Osteoblast (primary cell): Measurements from ENCODE around the gene SPAG8. TPM values are rescaled to one million over a fixed set of nuclear protein-coding genes. Genes with fewer than 3 reads are reported as not detected.
A peak's percentile ranks its signal among the peaks of the same experiment; 100 is the strongest.

Source experiments
- DNase-seq: peaks from one replicate; pipeline ENCODE4 v3.0.0; 2011; ENCODE audit warnings: low spot score, mixed read lengths; ENCODE audit not compliant: insufficient read length; ENCODE audit errors: missing footprints
- H2AFZ ChIP-seq: 2 replicates; pipeline ENCODE4 v1.6.0; 2011; ENCODE audit warnings: mild to moderate bottlenecking, low read length
- H3K27ac ChIP-seq: 2 replicates; pipeline ENCODE4 v1.5.1; 2011; ENCODE audit warnings: mild to moderate bottlenecking, low read depth, low read length, moderate library complexity
- H3K27me3 ChIP-seq: 2 replicates; pipeline ENCODE4 v1.6.0; 2012; ENCODE audit warnings: mild to moderate bottlenecking, control low read depth, inconsistent platforms, low read length, moderate library complexity; ENCODE audit not compliant: insufficient read depth
- H3K36me3 ChIP-seq: 2 replicates; pipeline ENCODE4 v1.5.1; 2011; ENCODE audit warnings: mild to moderate bottlenecking, low read length, control low read depth, moderate library complexity; ENCODE audit not compliant: insufficient read depth
- H3K4me1 ChIP-seq: 2 replicates; pipeline ENCODE4 v1.5.1; 2011; ENCODE audit warnings: mild to moderate bottlenecking, low read length, control low read depth, moderate library complexity; ENCODE audit not compliant: insufficient read depth
- H3K4me2 ChIP-seq: 2 replicates; pipeline ENCODE4 v1.6.0; 2011; ENCODE audit warnings: mild to moderate bottlenecking, low read length; ENCODE audit not compliant: insufficient read depth
- H3K4me3 ChIP-seq: fragments of 200-600 bp; sonication (generic); 3 replicates; pipeline ENCODE4 v1.5.1; 2012; ENCODE audit warnings: mild to moderate bottlenecking, low read length, inconsistent platforms; ENCODE audit not compliant: insufficient read depth
- H3K79me2 ChIP-seq: 2 replicates; pipeline ENCODE4 v1.6.0; 2012; ENCODE audit warnings: mild to moderate bottlenecking, low read length, control low read depth, inconsistent platforms; ENCODE audit not compliant: insufficient read depth
- H3K9me3 ChIP-seq: 2 replicates; pipeline ENCODE4 v1.5.1; 2011; ENCODE audit warnings: low read depth, low read length, control low read depth
- H4K20me1 ChIP-seq: 2 replicates; pipeline ENCODE4 v1.6.0; 2012; ENCODE audit warnings: mild to moderate bottlenecking, low read length, control low read depth; ENCODE audit not compliant: insufficient read depth
- total RNA-seq: library from RNA; depleted of rRNA; stranded (reverse); fragments of >200 nt; gene quantifications from 2 replicates; pipeline ENCODE4 v1.2.3, GENCODE V29; 2012
- TF ChIP-seq, protein P1 (sequence below): IDR thresholded peaks from 2 replicates; pipeline ENCODE4 v1.5.1; 2011; ENCODE audit warnings: mild to moderate bottlenecking, low read depth, low read length, moderate library complexity; ENCODE audit errors: extremely low read depth

The SPAG8 gene
- total RNA-seq, 1 donor, result 2.2 TPM

- Histone ChIP-seq H3K36me3 (no peaks in the 10 kb centered on the region), H2AFZ (no peak overlapping the region), H3K79me2 (peaks cover 6% of the 10 kb centered on the region), H3K27ac (no peak overlapping the region), H3K9me3 (no peaks in the 10 kb centered on the region), H3K4me3 (no peak overlapping the region), H3K4me2 (no peak overlapping the region), H3K27me3 (no peaks in the 10 kb centered on the region), H4K20me1 (no peaks in the 10 kb centered on the region), H3K4me1 (peaks cover 18% of the 10 kb centered on the region)
- no peak for DNase-seq
- TF ChIP-seq, protein P1, sequence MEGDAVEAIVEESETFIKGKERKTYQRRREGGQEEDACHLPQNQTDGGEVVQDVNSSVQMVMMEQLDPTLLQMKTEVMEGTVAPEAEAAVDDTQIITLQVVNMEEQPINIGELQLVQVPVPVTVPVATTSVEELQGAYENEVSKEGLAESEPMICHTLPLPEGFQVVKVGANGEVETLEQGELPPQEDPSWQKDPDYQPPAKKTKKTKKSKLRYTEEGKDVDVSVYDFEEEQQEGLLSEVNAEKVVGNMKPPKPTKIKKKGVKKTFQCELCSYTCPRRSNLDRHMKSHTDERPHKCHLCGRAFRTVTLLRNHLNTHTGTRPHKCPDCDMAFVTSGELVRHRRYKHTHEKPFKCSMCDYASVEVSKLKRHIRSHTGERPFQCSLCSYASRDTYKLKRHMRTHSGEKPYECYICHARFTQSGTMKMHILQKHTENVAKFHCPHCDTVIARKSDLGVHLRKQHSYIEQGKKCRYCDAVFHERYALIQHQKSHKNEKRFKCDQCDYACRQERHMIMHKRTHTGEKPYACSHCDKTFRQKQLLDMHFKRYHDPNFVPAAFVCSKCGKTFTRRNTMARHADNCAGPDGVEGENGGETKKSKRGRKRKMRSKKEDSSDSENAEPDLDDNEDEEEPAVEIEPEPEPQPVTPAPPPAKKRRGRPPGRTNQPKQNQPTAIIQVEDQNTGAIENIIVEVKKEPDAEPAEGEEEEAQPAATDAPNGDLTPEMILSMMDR, result no peak
Measured at GRCh38 chr9:35834260-35835215, 22.5 kb upstream of the SPAG8 start.

DNA sequence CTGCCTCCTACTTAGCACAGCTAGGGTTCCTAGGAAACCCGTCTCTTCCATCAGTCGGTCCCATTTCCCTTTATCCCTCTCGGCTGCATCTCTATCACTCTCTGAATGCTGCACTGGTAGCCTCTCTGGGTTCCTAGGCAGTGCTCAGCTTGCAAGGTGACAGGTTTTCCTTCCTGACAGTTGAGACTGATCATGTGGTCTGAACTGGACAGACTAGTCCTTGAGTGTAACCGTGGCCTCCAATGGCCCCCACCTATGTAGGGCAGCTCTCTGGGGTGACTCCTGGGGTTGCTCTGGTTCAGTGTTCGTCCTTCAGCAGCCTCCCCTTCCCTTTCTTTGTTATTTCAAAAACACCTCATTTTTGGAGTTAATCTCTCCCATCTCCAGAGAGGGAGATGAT, 20.8 kb upstream of the SPAG8 start:
- H2AFZ ChIP-seq, result no peak overlapping the region
- no peak overlapping the region for H3K4me3 ChIP-seq
- no peak overlapping the region for H3K4me2 ChIP-seq
- H3K79me2 ChIP-seq, result peaks cover 6% of the 10 kb centered on the region
- H3K36me3 ChIP-seq, result no peaks in the 10 kb centered on the region
- TF ChIP-seq, protein P1, result no peak
- peaks cover 23% of the 10 kb centered on the region for H3K4me1 ChIP-seq
- no peak overlapping the region for H3K27ac ChIP-seq
- no peak for DNase-seq
- H4K20me1 ChIP-seq, result no peaks in the 10 kb centered on the region
- H3K9me3 ChIP-seq, result no peaks in the 10 kb centered on the region
- H3K27me3 ChIP-seq, result no peaks in the 10 kb centered on the region

DNA sequence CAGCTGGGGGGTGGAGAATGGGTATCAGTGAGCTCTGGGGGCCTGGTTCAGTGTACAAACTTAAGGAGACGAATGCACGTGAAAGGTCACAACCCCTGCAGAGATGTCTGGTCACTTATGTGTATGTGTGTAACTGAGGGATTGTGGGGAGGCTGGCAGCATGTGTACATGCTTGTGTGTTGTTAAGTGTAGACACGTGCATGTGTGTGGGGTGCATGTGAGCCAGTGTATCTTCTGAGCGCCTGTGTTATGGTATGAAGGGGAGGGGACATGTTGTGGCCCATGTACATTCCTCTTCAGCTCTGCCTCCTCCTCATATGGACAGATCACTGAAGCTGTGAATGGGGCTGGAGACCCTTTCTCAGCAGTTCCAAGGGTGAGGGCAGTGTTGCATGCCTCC, 19.0 kb upstream of the SPAG8 start:
- TF ChIP-seq, protein P1, result no peak
- H4K20me1 ChIP-seq, result no peaks in the 10 kb centered on the region
- H2AFZ ChIP-seq, result no peak overlapping the region
- H3K27ac ChIP-seq, result no peak overlapping the region
- peaks cover 6% of the 10 kb centered on the region for H3K79me2 ChIP-seq
- no peaks in the 10 kb centered on the region for H3K9me3 ChIP-seq
- no peak overlapping the region for H3K4me2 ChIP-seq
- DNase-seq, result no peak
- no peak overlapping the region for H3K4me3 ChIP-seq
- H3K4me1 ChIP-seq, result peaks cover 37% of the 10 kb centered on the region
- H3K36me3 ChIP-seq, result no peaks in the 10 kb centered on the region
- H3K27me3 ChIP-seq, result no peaks in the 10 kb centered on the region

GRCh38 chr9:35829764-35830096, 17.7 kb upstream of the SPAG8 start:
- H3K4me1 ChIP-seq, result peaks cover 37% of the 10 kb centered on the region
- DNase-seq, result peak; percentile 79
- H2AFZ ChIP-seq, result peak overlapping the region; percentile 75
- peak overlapping the region; percentile 65 for H3K27ac ChIP-seq
- TF ChIP-seq, protein P1, result no peak
- H3K4me2 ChIP-seq, result peak overlapping the region; percentile 88
- no peaks in the 10 kb centered on the region for H4K20me1 ChIP-seq
- H3K79me2 ChIP-seq, result peaks cover 6% of the 10 kb centered on the region
- no peaks in the 10 kb centered on the region for H3K36me3 ChIP-seq
- no peaks in the 10 kb centered on the region for H3K27me3 ChIP-seq
- no peaks in the 10 kb centered on the region for H3K9me3 ChIP-seq
- H3K4me3 ChIP-seq, result peak overlapping the region; percentile 80
